Heart left ventricle (tissue), 16 donors: Measurements from ENCODE around the gene AHRR. TPM values are rescaled to one million over a fixed set of nuclear protein-coding genes. Genes with fewer than 3 reads are reported as not detected.
A peak's percentile ranks its signal among the peaks of the same experiment; 100 is the strongest.

Source experiments
- ATAC-seq, 4 donors: fragments of 200-7000 bp; cut with Tn5 transposase; one replicate each; pipeline ENCODE4 v1.9.1; 2020 to 2022; ENCODE audit warnings: moderate library complexity in 4 of 4, mild to moderate bottlenecking in 3 of 4, moderate number of reproducible peaks in 1 of 4
- DNase-seq, 5 donors: peaks; one replicate each; pipeline ENCODE4 v3.0.0-alpha.2; 2020
- H3K27ac ChIP-seq, 12 donors: fragments of 200-600 bp; sonication (generic) in 4 of 12; one replicate each; pipeline versions ENCODE4 v1.5.0 to v1.8.0; 2016 to 2022; ENCODE audit warnings: mild to moderate bottlenecking in 2 of 12
- H3K27me3 ChIP-seq, 9 donors: fragments of 200-600 bp; sonication (generic) in 2 of 9; one replicate each; pipeline versions ENCODE4 v1.5.1 to v1.8.0; 2016 to 2022; ENCODE audit warnings: mild to moderate bottlenecking in 3 of 9
- H3K36me3 ChIP-seq, 9 donors: fragments of 200-600 bp; sonication (generic) in 2 of 9; one replicate each; pipeline versions ENCODE4 v1.5.0 to v1.8.0; 2018 to 2022; ENCODE audit warnings: mild to moderate bottlenecking in 2 of 9
- H3K4me1 ChIP-seq, 12 donors: fragments of 200-600 bp; sonication (generic) in 4 of 12; one replicate each; pipeline versions ENCODE4 v1.5.0 to v1.8.0; 2016 to 2022; ENCODE audit warnings: mild to moderate bottlenecking in 3 of 12
- H3K4me3 ChIP-seq, 12 donors: fragments of 200-600 bp; sonication (generic) in 4 of 12; one replicate each; pipeline versions ENCODE4 v1.5.0 to v1.8.0; 2017 to 2022; ENCODE audit warnings: mild to moderate bottlenecking in 9 of 12, moderate library complexity in 4 of 12
- H3K9me3 ChIP-seq, 12 donors: fragments of 200-600 bp; sonication (generic) in 4 of 12; one replicate each; pipeline versions ENCODE4 v1.5.0 to v1.8.0; 2016 to 2022; ENCODE audit warnings: mild to moderate bottlenecking in 1 of 12
- CTCF ChIP-seq, 12 donors: fragments of 200-600 bp; sonication (generic) in 4 of 12; IDR thresholded peaks; one replicate each; pipeline versions ENCODE4 v1.5.0 to v1.8.0; 2018 to 2022; ENCODE audit warnings: antibody characterized with exemption in 12 of 12, mild to moderate bottlenecking in 5 of 12
- POLR2A ChIP-seq, 2 donors: fragments of 450-650 bp; IDR thresholded peaks; one replicate each; pipeline ENCODE4 v1.6.1; 2017; ENCODE audit warnings: antibody characterized with exemption in 2 of 2, mild to moderate bottlenecking in 2 of 2, moderate library complexity in 2 of 2
- WGBS, 4 donors: extraction: QIAGEN DNeasy Blood & Tissue Kit in 2 of 4; methylation state at CpG; one replicate each; pipeline versions ENCODE4 v1.1.5 to v1.1.7; 2013 to 2018; 5-methylcytosine and 5-hydroxymethylcytosine counted together
- intact Hi-C, 10 donors: fragments of 100-400 bp; cut with DNase I; formaldehyde crosslinking; loops; one replicate each; pipeline versions ENCODE4 v1.11.1 to v1.14.2; 2022
- polyA plus RNA-seq, 2 donors: library from polyadenylated mRNA; stranded (reverse); fragments of 200-250 nt; gene quantifications; one replicate each; pipeline ENCODE4 v1.2.3, GENCODE V29; 2013
- total RNA-seq, 9 donors: library from RNA; depleted of rRNA in 2 of 9; stranded (reverse); fragments of >200 nt in 2 of 9; fragmentation: NEBNext Ultra II Directional in 3 of 9; extraction: Animal tissue kit (Norgen Biotek cat#: 25700) in 3 of 9; gene quantifications; one replicate each; pipeline versions ENCODE4 v1.1.0 to v1.2.4, GENCODE V29; 2016 to 2023
- donor health status: ischemic (EF 13 %, LVEDD 7.1; RV severe dilation, severe dysfunction).
- donor health status: healthy with polysubstance abuse.
- donor health status: DM: no; HTN: yes; CAD: no.
- donor health status: DM: no; HTN: no; CAD: no.
- donor health status: ischemic (EF 25% LVEDD 6.9; RV normal size, moderate dysfunction).
- donor health status: ischemic (EF 25% LVEDD 5.7; RV mildly dilated, moderate dysfunction).
- donor health status: healthy.
- donor health status: DM: yes; HTN: yes; CAD: no.
- donor health status: ischemic (EF 35%, LVEDD 5.7; RV mildly dilated, moderate dysfunction).
- donor health status: nonischemic (EF 11% LVEDD 7.7; RV severe dilation, severe dysfunction).
- donor health status: DM: yes; HTN: yes; CAD: no.
- donor health status: PGD.
- donor health status: ischemic (EF 29% LVEDD 5.4; RV normal size, mild dysfunction).
- donor health status: nonischemic (EF 23%, LVEDD 6.1; RV moderate dilation, normal function).

The AHRR gene
- total and polyA plus RNA-seq, 11 donors = 0.11 to 0.69 (median 0.26) TPM; not detected in 2

GRCh38 chr5:478369-478981 is 157.0 kb downstream of the AHRR start:
- no peak for ATAC-seq
- intact Hi-C loops = loop anchor here in 1 of 10 donors (10.0 kb wide), 2 partner anchors 136 to 426 kb away; partner anchors contain the start of gene CEP72
- Histone ChIP-seq H3K27me3 (peaks cover 22 to 83% (median 62%) of the 10 kb centered on the region in 9 donors), H3K9me3 (no peaks in the 10 kb centered on the region), H3K27ac (no peak overlapping the region), H3K36me3 (no peaks in the 10 kb centered on the region), H3K4me1 (peaks cover 3 to 23% (median 7%) of the 10 kb centered on the region in 12 donors), H3K4me3 (no peak overlapping the region)
- TF ChIP-seq POLR2A (IDR thresholded peaks at IDR 0.05) (no peak), CTCF (IDR thresholded peaks at IDR 0.05) (no peak)
- whole genome bisulfite sequencing, 4 donors = 64 to 71% (median 68%) methylated on average over 8 to 17 of the region's 18 CpGs
- no peak for DNase-seq

- ATAC-seq = no peak
- peak in 1 of 5 donors; percentile 54 for DNase-seq
- no peak overlapping the region for H3K27ac ChIP-seq
- no peaks in the 10 kb centered on the region for H3K9me3 ChIP-seq
- intact Hi-C loops = loop anchor here in 1 of 10 donors (10.0 kb wide), 2 partner anchors 136 to 426 kb away; partner anchors contain the start of gene CEP72
- H3K27me3 ChIP-seq = peaks cover 22 to 88% (median 65%) of the 10 kb centered on the region in 9 donors
- WGBS, 4 donors = 72 to 81% (median 74%) methylated on average over 4 to 18 of the region's 18 CpGs
- H3K36me3 ChIP-seq = no peaks in the 10 kb centered on the region
- H3K4me3 ChIP-seq = no peak overlapping the region
- TF ChIP-seq POLR2A (IDR thresholded peaks at IDR 0.05) (no peak), CTCF (IDR thresholded peaks at IDR 0.05) (no peak)
- peaks cover 3 to 17% (median 6%) of the 10 kb centered on the region in 12 donors for H3K4me1 ChIP-seq
These were observed 157.5 kb downstream of the AHRR start for GRCh38 chr5:478982-479535.

- peaks cover 2 to 11% (median 5%) of the 10 kb centered on the region in 12 donors for H3K4me1 ChIP-seq
- no peaks in the 10 kb centered on the region for H3K36me3 ChIP-seq
- H3K27ac ChIP-seq = no peak overlapping the region
- peak in 1 of 5 donors; percentile 54 for DNase-seq
- no peak for ATAC-seq
- intact Hi-C loops = loop anchor here in 1 of 10 donors (10.0 kb wide), 2 partner anchors 135 to 425 kb away; partner anchors contain the start of gene CEP72
- H3K27me3 ChIP-seq = peaks cover 25 to 89% (median 64%) of the 10 kb centered on the region in 9 donors
- TF ChIP-seq CTCF (IDR thresholded peaks at IDR 0.05) (no peak), POLR2A (IDR thresholded peaks at IDR 0.05) (no peak)
- 68 to 78% (median 72%) methylated on average over 15 to 34 of the region's 34 CpGs for WGBS, 4 donors
- no peaks in the 10 kb centered on the region for H3K9me3 ChIP-seq
- H3K4me3 ChIP-seq = no peak overlapping the region
These were observed 158.2 kb downstream of the AHRR start for GRCh38 chr5:479566-480319.

- TF ChIP-seq CTCF (IDR thresholded peaks at IDR 0.05) = no peak
- peaks cover 0 to 11% (median 0%) of the 10 kb centered on the region in 12 donors for H3K4me1 ChIP-seq
- H3K4me3 ChIP-seq = no peak overlapping the region
- H3K9me3 ChIP-seq = no peaks in the 10 kb centered on the region
- intact Hi-C loops = no loop called here
- DNase-seq = peak in 1 of 5 donors; percentile 47
- no peak for ATAC-seq
- 84 to 88% (median 87%) methylated on average over 18 to 23 of the region's 23 CpGs for WGBS, 4 donors
- H3K27me3 ChIP-seq = peaks cover 21 to 82% (median 55%) of the 10 kb centered on the region in 9 donors
- H3K27ac ChIP-seq = no peak overlapping the region
- no peaks in the 10 kb centered on the region for H3K36me3 ChIP-seq
These were observed 159.8 kb downstream of the AHRR start for GRCh38 chr5:481347-481746.
